ENCODE measurements around the gene LDLRAP1.

DNA sequence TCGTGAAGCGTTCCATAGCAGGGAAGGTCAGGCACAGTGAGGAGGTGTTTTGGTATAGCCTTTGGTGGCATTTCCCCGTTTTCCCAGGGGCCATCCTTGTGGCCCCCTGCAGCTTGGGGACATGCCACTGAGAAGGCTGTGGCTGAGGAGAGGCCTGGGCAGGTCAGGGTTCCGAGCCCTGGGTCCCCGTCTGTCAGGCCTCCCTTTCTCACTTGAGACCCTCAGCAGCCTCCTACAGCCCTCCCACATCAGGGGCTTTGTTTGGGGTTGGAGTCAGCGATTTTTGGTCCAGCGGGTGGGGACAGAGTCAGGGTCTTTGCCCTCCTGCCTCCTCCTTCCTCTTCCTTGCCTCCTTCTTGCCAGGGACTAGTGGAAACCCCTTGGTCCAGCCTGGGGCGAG is 22.2 kb downstream of the LDLRAP1 start:
- TF ChIP-seq CTCF (IDR thresholded peaks at IDR 0.05; ENCODE audit: insufficient read depth, low read length, poor library complexity, severe bottlenecking) (no peak), EZH2phosphoT487 (conservative IDR thresholded peaks at IDR 0.05; ENCODE audit: low read length) (no peak)
